Measurements from ENCODE around the gene NSMCE3.
A peak's percentile ranks its signal among the peaks of the same experiment; 100 is the strongest.

Gene NSMCE3

DNA sequence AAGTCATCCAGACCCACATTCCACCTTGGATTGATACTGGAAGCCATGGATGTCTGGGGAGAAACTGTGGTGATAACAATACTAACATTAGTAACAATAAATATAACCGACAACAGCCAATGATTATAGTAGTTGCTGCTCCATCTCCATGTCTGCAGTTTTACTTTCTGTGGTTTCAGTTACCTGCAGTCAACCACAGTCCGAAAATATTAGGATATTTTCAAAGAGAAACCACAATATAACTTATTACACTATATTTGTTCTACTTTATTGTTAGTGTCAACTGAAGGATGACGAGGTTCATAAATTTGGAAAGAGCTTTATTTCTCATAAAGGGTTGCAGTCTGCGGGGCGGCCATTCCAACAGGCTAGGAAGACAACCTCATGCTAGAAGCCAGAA lies 2.6 kb upstream of the NSMCE3 start:
- DNase-seq (ENCODE audit: low read depth) = no peak
- TF ChIP-seq, protein P1, sequence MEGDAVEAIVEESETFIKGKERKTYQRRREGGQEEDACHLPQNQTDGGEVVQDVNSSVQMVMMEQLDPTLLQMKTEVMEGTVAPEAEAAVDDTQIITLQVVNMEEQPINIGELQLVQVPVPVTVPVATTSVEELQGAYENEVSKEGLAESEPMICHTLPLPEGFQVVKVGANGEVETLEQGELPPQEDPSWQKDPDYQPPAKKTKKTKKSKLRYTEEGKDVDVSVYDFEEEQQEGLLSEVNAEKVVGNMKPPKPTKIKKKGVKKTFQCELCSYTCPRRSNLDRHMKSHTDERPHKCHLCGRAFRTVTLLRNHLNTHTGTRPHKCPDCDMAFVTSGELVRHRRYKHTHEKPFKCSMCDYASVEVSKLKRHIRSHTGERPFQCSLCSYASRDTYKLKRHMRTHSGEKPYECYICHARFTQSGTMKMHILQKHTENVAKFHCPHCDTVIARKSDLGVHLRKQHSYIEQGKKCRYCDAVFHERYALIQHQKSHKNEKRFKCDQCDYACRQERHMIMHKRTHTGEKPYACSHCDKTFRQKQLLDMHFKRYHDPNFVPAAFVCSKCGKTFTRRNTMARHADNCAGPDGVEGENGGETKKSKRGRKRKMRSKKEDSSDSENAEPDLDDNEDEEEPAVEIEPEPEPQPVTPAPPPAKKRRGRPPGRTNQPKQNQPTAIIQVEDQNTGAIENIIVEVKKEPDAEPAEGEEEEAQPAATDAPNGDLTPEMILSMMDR (IDR thresholded peaks at IDR 0.05; ENCODE audit: control insufficient read depth, extremely low read depth, insufficient read depth) = no peak

DNA sequence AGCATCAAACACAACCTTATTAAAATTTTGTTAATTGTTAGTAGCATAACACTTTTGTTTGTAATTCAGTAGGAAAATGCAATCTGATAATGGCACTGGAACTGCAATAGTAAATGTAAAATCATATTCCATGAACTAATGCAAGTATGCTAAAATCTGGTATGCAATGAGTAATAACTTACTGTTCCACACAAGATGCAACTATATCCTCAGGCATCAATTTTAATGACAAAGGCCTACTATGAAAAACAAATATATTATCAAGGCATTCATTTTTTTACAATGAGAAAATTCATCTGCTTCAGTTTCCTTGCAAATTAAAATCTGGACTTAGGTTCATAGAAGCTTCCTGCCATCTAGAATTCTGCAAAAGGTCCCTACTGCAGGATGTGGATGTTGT lies 1.4 kb upstream of the NSMCE3 start:
- DNase-seq (ENCODE audit: low read depth) = no peak
- H3K4me3 ChIP-seq (ENCODE audit: low read depth, low read length) = no peak overlapping the region
- TF ChIP-seq, protein P1 (IDR thresholded peaks at IDR 0.05; ENCODE audit: control insufficient read depth, extremely low read depth, insufficient read depth) = no peak

More for the DNA sequence above, 2.6 kb upstream of the NSMCE3 start:
- H3K4me3 ChIP-seq (ENCODE audit: low read depth, low read length) = no peak overlapping the region

DNA sequence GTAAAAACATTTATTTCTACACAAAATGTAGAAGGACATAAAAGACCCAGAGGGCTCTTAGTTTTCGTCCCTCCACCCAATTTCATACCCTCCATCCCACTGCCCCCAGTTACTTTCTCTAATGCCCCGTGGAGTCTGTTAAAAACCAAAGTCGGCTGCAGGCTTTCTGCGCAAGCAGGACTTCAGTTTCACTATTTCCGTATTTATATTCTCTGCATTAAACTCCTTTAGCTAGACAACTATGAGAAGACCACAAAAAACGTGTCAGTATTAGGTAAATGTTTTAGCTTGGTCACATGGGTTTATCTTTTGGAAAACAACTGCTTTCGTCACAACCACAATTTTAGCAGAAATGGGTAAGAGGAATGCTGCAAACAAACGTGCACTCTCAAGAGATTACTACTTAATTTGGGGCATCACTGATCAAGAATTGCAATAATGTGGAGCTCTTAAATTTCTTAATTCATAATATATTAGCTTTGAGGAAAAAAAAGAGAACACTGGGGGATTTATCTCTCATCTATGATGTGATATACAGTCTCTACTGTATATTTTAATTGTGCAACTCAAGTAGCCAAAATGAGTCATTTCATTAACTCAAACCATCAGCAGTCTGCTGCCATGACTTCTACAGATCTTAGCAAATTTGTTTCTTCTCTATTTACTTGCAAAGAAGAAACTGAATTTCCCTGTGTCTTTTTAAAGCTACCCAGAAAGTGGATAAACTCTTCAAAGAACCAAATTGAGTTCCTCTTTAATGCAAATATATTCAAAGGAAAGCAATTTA lies 740 bp upstream of the NSMCE3 start:
- no peak for DNase-seq (ENCODE audit: low read depth)
- TF ChIP-seq, protein P1 (IDR thresholded peaks at IDR 0.05; ENCODE audit: control insufficient read depth, extremely low read depth, insufficient read depth) = no peak
- H3K4me3 ChIP-seq (ENCODE audit: low read depth, low read length) = peak overlapping the region; percentile 72

DNA sequence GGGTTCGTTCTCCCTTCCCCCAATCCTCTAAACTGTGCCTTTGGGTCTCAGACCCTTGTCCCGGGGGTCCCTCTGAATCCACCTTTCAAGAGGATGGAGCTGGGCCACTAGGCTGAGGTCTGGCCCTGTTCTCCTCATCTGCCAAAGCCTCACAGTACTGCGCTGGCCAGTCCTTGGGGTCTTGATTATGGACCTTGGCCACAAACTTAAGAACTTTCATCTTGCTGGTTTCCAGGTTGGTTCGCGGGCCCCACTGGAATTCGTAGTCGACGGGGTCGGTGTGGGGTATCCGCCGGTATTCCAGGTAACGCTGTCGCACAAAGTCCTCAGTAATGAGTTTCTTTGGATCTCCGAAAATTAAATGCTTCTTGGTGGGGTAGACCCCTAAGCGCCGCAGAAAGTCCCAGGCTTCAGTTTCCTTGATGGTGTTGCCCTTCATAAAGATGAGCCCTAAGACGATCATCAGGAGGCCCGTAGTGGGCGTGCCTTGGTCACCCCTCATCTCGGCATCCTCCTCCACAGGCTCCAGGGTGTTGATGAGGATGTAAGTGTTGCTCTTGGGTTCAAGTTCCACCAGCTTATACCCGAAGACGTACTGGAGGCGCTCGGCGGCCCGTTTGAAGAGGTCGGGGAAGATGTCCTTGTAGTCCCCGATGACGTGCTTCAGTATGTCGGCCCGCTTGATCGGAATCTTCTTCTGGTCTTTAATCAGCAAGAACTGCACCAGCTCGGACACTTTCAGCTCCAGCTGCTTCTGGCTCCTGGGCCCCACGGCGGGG lies 727 bp downstream of the NSMCE3 start:
- no peak for DNase-seq (ENCODE audit: low read depth)
- TF ChIP-seq, protein P1 (IDR thresholded peaks at IDR 0.05; ENCODE audit: control insufficient read depth, extremely low read depth, insufficient read depth) = no peak
- peak overlapping the region; percentile 72 for H3K4me3 ChIP-seq (ENCODE audit: low read depth, low read length)

DNA sequence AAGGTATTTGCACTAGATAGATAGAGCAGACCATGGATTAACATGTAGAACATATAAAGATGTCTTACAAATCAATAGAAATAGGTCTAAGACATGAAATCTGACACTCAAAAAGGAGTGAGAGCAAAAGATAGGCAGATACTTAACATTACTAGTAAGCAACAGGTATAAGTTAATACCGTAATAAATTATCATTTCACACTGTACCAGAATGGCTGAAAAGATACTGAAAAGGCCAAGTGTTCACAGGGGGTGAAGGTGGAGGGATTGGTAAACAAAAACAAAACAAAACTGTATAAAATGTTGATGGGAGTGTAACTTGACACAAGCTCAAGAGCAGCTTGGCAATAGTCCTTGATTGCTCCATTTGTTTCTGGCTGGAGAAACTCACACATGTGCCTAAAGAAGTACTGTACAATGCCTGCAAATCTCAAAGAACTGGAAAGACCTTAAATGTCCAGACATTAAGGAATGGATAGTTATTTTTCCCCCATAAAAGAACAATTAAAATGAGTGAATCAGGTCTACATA lies 3.5 kb downstream of the NSMCE3 start:
- no peak overlapping the region for H3K4me3 ChIP-seq (ENCODE audit: low read depth, low read length)
- DNase-seq (ENCODE audit: low read depth) = no peak
- TF ChIP-seq, protein P1 (IDR thresholded peaks at IDR 0.05; ENCODE audit: control insufficient read depth, extremely low read depth, insufficient read depth) = no peak

DNA sequence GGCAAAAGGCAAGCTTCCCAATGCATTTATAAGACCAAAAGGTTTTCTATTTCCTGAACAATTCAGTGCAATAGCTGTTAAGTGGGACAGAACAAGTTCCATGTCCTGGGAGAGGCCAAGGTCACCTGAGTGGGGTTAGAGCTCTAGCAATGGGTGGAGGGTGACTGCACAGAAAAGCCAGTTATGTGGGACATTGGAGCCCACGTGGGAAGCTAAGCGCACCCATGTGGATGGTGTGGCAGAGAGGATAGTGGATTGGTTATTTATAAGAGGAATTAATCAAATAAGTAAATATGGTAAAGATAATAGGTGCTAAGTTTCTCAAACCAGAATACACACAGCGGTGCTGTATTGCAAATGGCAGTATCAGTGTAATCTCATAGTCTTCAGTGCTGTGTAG lies 6.3 kb downstream of the NSMCE3 start:
- H3K4me3 ChIP-seq (ENCODE audit: low read depth, low read length) = no peak overlapping the region
- no peak for DNase-seq (ENCODE audit: low read depth)
- TF ChIP-seq, protein P1 (IDR thresholded peaks at IDR 0.05; ENCODE audit: control insufficient read depth, extremely low read depth, insufficient read depth) = no peak

Data from LNCaP clone FGC (cell line).